ENCODE results near the gene CYB5D1.
A peak's percentile ranks its signal among the peaks of the same experiment; 100 is the strongest.

Gene CYB5D1

GRCh38 chr17:7885367-7886226 is 27.8 kb downstream of the CYB5D1 start:
- DNase-seq (ENCODE audit: low read depth in 2 of 2), result peak in 1 of 2 donors; percentile 21

- peak; percentile 21 to 22 for DNase-seq (ENCODE audit: low read depth in 2 of 2)
Observed at GRCh38 chr17:7886227-7887037, 28.6 kb downstream of the CYB5D1 start.

GRCh38 chr17:7887038-7887481 is 29.3 kb downstream of the CYB5D1 start:
- DNase-seq (ENCODE audit: low read depth in 2 of 2), result no peak

GRCh38 chr17:7887482-7888183 is 29.8 kb downstream of the CYB5D1 start:
- peak; percentile 77 to 78 for DNase-seq (ENCODE audit: low read depth in 2 of 2)

- DNase-seq (ENCODE audit: low read depth in 2 of 2), result peak; percentile 13 to 38
Observed at GRCh38 chr17:7888184-7888920, 30.5 kb downstream of the CYB5D1 start, which contains the start of gene CHD3. Gene CHD3 (plus strand): TSS chr17:7888789. CDS start chr17:7889001, 212 bp downstream.

- DNase-seq (ENCODE audit: low read depth in 2 of 2), result no peak
Observed at GRCh38 chr17:7889166-7889955, 31.6 kb downstream of the CYB5D1 start.

- no peak for DNase-seq (ENCODE audit: low read depth in 2 of 2)
Observed at GRCh38 chr17:7893187-7893880, 35.5 kb downstream of the CYB5D1 start.

- DNase-seq (ENCODE audit: low read depth in 2 of 2), result no peak
Observed at GRCh38 chr17:7894226-7894625, 36.4 kb downstream of the CYB5D1 start.

GRCh38 chr17:7894866-7895265 is 37.1 kb downstream of the CYB5D1 start:
- no peak for DNase-seq (ENCODE audit: low read depth in 2 of 2)

GRCh38 chr17:7897090-7897489 is 39.3 kb downstream of the CYB5D1 start:
- no peak for DNase-seq (ENCODE audit: low read depth in 2 of 2)

- no peak for DNase-seq (ENCODE audit: low read depth in 2 of 2)
Observed at GRCh38 chr17:7897773-7898172, 40.0 kb downstream of the CYB5D1 start.

GRCh38 chr17:7903154-7904103 is 45.6 kb downstream of the CYB5D1 start:
- DNase-seq (ENCODE audit: low read depth in 2 of 2), result no peak

GRCh38 chr17:7909089-7909488 is 51.3 kb downstream of the CYB5D1 start:
- DNase-seq (ENCODE audit: low read depth in 2 of 2), result no peak

GRCh38 chr17:7910281-7910680 is 52.5 kb downstream of the CYB5D1 start:
- no peak for DNase-seq (ENCODE audit: low read depth in 2 of 2)

GRCh38 chr17:7910711-7911110 is 52.9 kb downstream of the CYB5D1 start:
- no peak for DNase-seq (ENCODE audit: low read depth in 2 of 2)

GRCh38 chr17:7911116-7911515 is 53.3 kb downstream of the CYB5D1 start:
- no peak for DNase-seq (ENCODE audit: low read depth in 2 of 2)

All from stimulated activated CD4-positive, alpha-beta T cell treated with anti-CD3 and anti-CD28 coated beads, Interleukin-1b, Interleukin-23, amount 100 ng/mL, for 1 hour (primary cell).